PC-9 (cell line): ENCODE results near the gene LAMTOR4. TPM values are rescaled to one million over a fixed set of nuclear protein-coding genes. Genes with fewer than 3 reads are reported as not detected.

Experiments
- BruUV-seq: library from RNA; stranded (reverse); fragments of 400-500 nt; replicated peaks from 2 replicates; lab custom pipeline; 2021; lab: Mats Ljungman, UMichigan
- CTCF ChIA-PET: fragments of 300-600 bp; sonication (Branson Sonifier 250); formaldehyde crosslinking; loops from one replicate; lab custom pipeline; 2022; ENCODE audit warnings: antibody characterized with exemption; lab: Charles Lee
- POLR2A ChIA-PET: fragments of 300-600 bp; sonication (Branson Sonifier 250); formaldehyde crosslinking; loops from one replicate; lab custom pipeline; 2022; ENCODE audit warnings: antibody characterized with exemption; ENCODE audit not compliant: unreplicated experiment; lab: Charles Lee
- DNase-seq, 2 experiments: peaks; one replicate each; pipeline versions ENCODE4 v3.0.0 to v3.0.0-alpha.2; 2015 to 2022; ENCODE audit warnings: mixed read lengths in 1 of 2
- H2AFZ ChIP-seq: fragments of 200-600 bp; sonication (generic); 2 replicates; pipeline ENCODE4 v1.8.1; 2017; ENCODE audit warnings: antibody characterized with exemption
- H3F3A ChIP-seq: fragments of 200-600 bp; sonication (generic); 2 replicates; pipeline ENCODE4 v1.8.1; 2017; ENCODE audit warnings: antibody characterized with exemption, mild to moderate bottlenecking, low read depth; ENCODE audit not compliant: insufficient read depth
- H3K27ac ChIP-seq: fragments of 200-600 bp; sonication (generic); 2 replicates; pipeline ENCODE4 v1.6.1; 2016; ENCODE audit warnings: mixed run types
- H3K27me3 ChIP-seq: fragments of 200-600 bp; sonication (generic); 2 replicates; pipeline ENCODE4 v1.6.1; 2016; ENCODE audit warnings: low read depth, mixed run types; ENCODE audit not compliant: insufficient read depth
- H3K36me3 ChIP-seq: fragments of 200-600 bp; sonication (generic); 2 replicates; pipeline ENCODE4 v1.6.1; 2016; ENCODE audit warnings: low read depth, mixed run types
- H3K4me1 ChIP-seq: fragments of 200-600 bp; sonication (generic); replicated peaks from 2 replicates; pipeline ENCODE4 v1.6.1; 2016; ENCODE audit warnings: mixed run types; ENCODE audit not compliant: insufficient read depth
- H3K4me2 ChIP-seq: fragments of 200-600 bp; sonication (generic); 2 replicates; pipeline ENCODE4 v1.6.1; 2017; ENCODE audit warnings: mixed run types
- H3K4me3 ChIP-seq: fragments of 200-600 bp; sonication (generic); 2 replicates; pipeline ENCODE4 v1.6.1; 2016; ENCODE audit warnings: mixed run types
- H3K79me2 ChIP-seq: fragments of 200-600 bp; sonication (generic); 2 replicates; pipeline ENCODE4 v1.6.1; 2017; ENCODE audit warnings: low read depth, mixed run types
- H3K9me2 ChIP-seq: fragments of 200-600 bp; sonication (generic); 2 replicates; pipeline ENCODE4 v1.8.1; 2017; ENCODE audit warnings: mild to moderate bottlenecking; ENCODE audit not compliant: insufficient read depth
- H3K9me3 ChIP-seq: fragments of 200-600 bp; sonication (generic); 2 replicates; pipeline ENCODE4 v1.8.1; 2016; ENCODE audit warnings: low read depth; ENCODE audit not compliant: insufficient read depth
- H4K20me1 ChIP-seq: fragments of 200-600 bp; sonication (generic); 2 replicates; pipeline ENCODE4 v1.8.1; 2017; ENCODE audit not compliant: insufficient read depth
- EZH2 ChIP-seq: fragments of 200-600 bp; sonication (generic); IDR thresholded peaks from 2 replicates; pipeline ENCODE4 v1.8.0; 2017; ENCODE audit warnings: antibody characterized with exemption, low read depth
- intact Hi-C: fragments of 100-400 bp; cut with micrococcal nuclease; formaldehyde crosslinking; loops from one replicate; pipeline ENCODE4 v1.10.0; 2022; ENCODE audit not compliant: unreplicated experiment
- total RNA-seq: library from RNA; stranded (reverse); gene quantifications from 2 replicates; pipeline ENCODE4 v1.2.3, GENCODE V29; 2021
- TF ChIP-seq, protein P1 (sequence below): fragments of 200-600 bp; sonication (generic); conservative IDR thresholded peaks from 2 replicates; pipeline ENCODE4 v1.6.1; 2017; ENCODE audit warnings: mixed run types, antibody characterized with exemption, mild to moderate bottlenecking, moderate library complexity

LAMTOR4 gene
- total RNA-seq, 1 experiment from 2014 or later = 160 TPM

DNA sequence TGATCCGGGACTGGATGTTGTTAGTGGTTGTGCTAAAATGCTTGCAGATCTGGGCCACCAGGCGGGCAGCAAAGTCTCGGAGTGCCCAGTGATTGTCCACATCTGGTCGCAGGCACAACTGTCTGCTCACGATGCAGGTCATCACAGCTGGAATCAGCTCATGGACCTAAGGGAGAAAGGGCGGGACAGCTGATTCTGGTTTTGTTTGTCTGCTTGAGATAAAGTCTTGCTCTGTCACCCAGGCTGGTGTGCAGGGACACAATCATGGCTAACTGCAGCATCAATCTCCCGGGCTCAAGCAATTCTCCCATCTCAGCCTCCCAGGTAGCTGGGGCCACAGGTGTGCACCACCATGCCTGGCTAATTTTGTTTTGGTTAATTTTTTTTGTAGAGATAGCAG is 37.6 kb upstream of the LAMTOR4 start:
- intact Hi-C loops = no loop called here
- Histone ChIP-seq H3K4me3 (no peak overlapping the region), H2AFZ (no peak overlapping the region), H3K36me3 (peaks cover 4% of the 10 kb centered on the region), H3K4me2 (no peak overlapping the region), H3K9me2 (no peaks in the 10 kb centered on the region), H3K27me3 (no peaks in the 10 kb centered on the region), H3K27ac (no peak overlapping the region), H3K4me1 (no peaks in the 10 kb centered on the region), H4K20me1 (no peaks in the 10 kb centered on the region), H3K9me3 (no peaks in the 10 kb centered on the region), H3F3A (no peaks in the 10 kb centered on the region; the same call in 1 of the 2 replicates), H3K79me2 (no peaks in the 10 kb centered on the region)
- ChIA-PET CTCF (interaction anchor here (0.6 kb wide), 1 partner anchor 8 kb away, joined by 6 read pairs; no protein-coding TSS in a partner anchor), POLR2A (no interaction called here)
- TF ChIP-seq, protein P1, sequence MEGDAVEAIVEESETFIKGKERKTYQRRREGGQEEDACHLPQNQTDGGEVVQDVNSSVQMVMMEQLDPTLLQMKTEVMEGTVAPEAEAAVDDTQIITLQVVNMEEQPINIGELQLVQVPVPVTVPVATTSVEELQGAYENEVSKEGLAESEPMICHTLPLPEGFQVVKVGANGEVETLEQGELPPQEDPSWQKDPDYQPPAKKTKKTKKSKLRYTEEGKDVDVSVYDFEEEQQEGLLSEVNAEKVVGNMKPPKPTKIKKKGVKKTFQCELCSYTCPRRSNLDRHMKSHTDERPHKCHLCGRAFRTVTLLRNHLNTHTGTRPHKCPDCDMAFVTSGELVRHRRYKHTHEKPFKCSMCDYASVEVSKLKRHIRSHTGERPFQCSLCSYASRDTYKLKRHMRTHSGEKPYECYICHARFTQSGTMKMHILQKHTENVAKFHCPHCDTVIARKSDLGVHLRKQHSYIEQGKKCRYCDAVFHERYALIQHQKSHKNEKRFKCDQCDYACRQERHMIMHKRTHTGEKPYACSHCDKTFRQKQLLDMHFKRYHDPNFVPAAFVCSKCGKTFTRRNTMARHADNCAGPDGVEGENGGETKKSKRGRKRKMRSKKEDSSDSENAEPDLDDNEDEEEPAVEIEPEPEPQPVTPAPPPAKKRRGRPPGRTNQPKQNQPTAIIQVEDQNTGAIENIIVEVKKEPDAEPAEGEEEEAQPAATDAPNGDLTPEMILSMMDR = no peak
- TF ChIP-seq EZH2 = no peak
- no peak for DNase-seq
- TSS peak; percentile 16 for BruUV-seq

DNA sequence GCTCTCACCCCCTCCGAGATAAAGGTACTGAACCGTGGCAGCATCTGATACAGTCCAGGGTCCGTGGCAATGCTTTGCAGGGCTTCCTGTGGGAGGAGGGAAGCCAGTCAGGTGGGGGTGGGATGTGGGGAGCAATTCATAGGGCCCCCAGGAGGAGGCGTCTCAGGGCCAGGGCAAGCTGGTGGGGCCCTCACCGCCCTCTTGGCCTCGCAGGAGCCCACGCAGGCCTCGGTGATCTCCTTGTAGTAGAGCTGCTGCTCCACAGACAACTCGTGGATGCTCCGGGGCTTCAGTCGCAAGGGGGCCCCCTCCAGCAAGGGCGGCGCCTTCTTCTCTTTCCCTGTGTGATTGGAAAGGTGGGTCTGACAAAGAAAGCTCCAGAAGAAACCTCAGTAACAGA is 36.8 kb upstream of the LAMTOR4 start:
- DNase-seq = no peak
- intact Hi-C loops = no loop called here
- POLR2A ChIA-PET = no interaction called here

DNA sequence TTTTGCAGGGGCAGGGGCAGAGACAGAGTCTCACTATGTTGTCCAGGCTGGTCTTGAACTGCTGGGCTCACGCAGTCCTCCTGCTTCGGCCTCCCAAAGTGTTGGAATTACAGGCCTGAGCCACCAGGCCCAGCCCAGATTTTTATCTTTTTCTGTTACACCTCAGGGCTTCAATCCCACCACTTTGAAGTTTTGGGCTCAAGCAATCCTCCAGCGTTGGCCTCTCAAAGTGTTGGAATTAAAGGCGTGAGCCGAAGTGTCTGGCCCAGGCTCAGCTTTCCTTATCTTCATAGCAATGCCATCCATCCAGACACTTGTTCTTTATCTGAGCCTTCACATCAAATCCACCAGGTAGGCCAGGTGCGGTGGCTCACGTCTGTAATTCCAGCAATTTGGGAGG is 33.7 kb upstream of the LAMTOR4 start:
- no peaks in the 10 kb centered on the region; the same call in 1 of the 2 replicates for H3K4me1 ChIP-seq
- CTCF ChIA-PET = no interaction called here

More for the DNA sequence above, 36.8 kb upstream of the LAMTOR4 start:
- TF ChIP-seq EZH2 = no peak
- TF ChIP-seq, protein P1 = no peak
- Histone ChIP-seq H4K20me1 (no peaks in the 10 kb centered on the region), H3K9me3 (no peaks in the 10 kb centered on the region), H3K36me3 (peaks cover 4% of the 10 kb centered on the region), H3K27ac (no peak overlapping the region), H3K4me2 (no peak overlapping the region), H3K4me3 (no peak overlapping the region), H3K79me2 (no peaks in the 10 kb centered on the region), H3K4me1 (no peaks in the 10 kb centered on the region), H2AFZ (no peak overlapping the region), H3K27me3 (no peaks in the 10 kb centered on the region), H3F3A (no peaks in the 10 kb centered on the region; the same call in 1 of the 2 replicates), H3K9me2 (no peaks in the 10 kb centered on the region)
- CTCF ChIA-PET = interaction anchor here (0.6 kb wide), 1 partner anchor 9 kb away, joined by 6 read pairs; no protein-coding TSS in a partner anchor
- BruUV-seq = no TSS peak

More for the DNA sequence above, 33.7 kb upstream of the LAMTOR4 start:
- Histone ChIP-seq H3K36me3 (no peaks in the 10 kb centered on the region), H4K20me1 (no peaks in the 10 kb centered on the region), H3F3A (no peaks in the 10 kb centered on the region; the same call in 1 of the 2 replicates), H3K9me3 (no peaks in the 10 kb centered on the region), H3K27me3 (no peaks in the 10 kb centered on the region), H3K4me2 (no peak overlapping the region), H2AFZ (no peak overlapping the region), H3K27ac (no peak overlapping the region), H3K79me2 (no peaks in the 10 kb centered on the region), H3K9me2 (no peaks in the 10 kb centered on the region), H3K4me3 (no peak overlapping the region)
- intact Hi-C loops = no loop called here
- BruUV-seq = no TSS peak
- TF ChIP-seq, protein P1 = no peak
- TF ChIP-seq EZH2 = no peak
- DNase-seq = no peak
- POLR2A ChIA-PET = no interaction called here
